Neural cell (in vitro differentiated cells): Measurements from ENCODE around the gene TSEN54. TPM values are rescaled to one million over a fixed set of nuclear protein-coding genes. Genes with fewer than 3 reads are reported as not detected.

Source experiments
- H2AFZ ChIP-seq: fragments of 200-600, 300-800 bp; sonication (generic), shearing (Covaris generic); 2 replicates; pipeline ENCODE4 v1.6.0; 2014; ENCODE audit warnings: low read depth, mild to moderate bottlenecking, antibody characterized with exemption, low read length, moderate library complexity
- H3F3A ChIP-seq: fragments of 200-600 bp; shearing (Covaris generic); 2 replicates; pipeline ENCODE4 v1.6.1; 2016; ENCODE audit warnings: mild to moderate bottlenecking, moderate library complexity, mixed read lengths, antibody characterized with exemption, low read length; ENCODE audit not compliant: insufficient read depth, poor library complexity, severe bottlenecking
- H3K27ac ChIP-seq: fragments of 200-600, 300-800 bp; sonication (generic), shearing (Covaris generic); 2 replicates; pipeline ENCODE4 v1.5.1; 2014; ENCODE audit warnings: mild to moderate bottlenecking, low read length, moderate library complexity
- H3K27me3 ChIP-seq: fragments of 300-800, 200-600 bp; sonication (generic), shearing (Covaris generic); 2 replicates; pipeline ENCODE4 v1.6.0; 2014; ENCODE audit warnings: mild to moderate bottlenecking, low read depth, low read length, moderate library complexity; ENCODE audit not compliant: insufficient read depth
- H3K36me3 ChIP-seq: fragments of 300-800, 200-600 bp; sonication (generic), shearing (Covaris generic); 2 replicates; pipeline ENCODE4 v1.5.1; 2014; ENCODE audit warnings: mild to moderate bottlenecking, antibody characterized with exemption, low read length, moderate library complexity; ENCODE audit not compliant: insufficient read depth
- H3K4me2 ChIP-seq: fragments of 300-800, 200-600 bp; sonication (generic), shearing (Covaris generic); 2 replicates; pipeline ENCODE4 v1.6.0; 2014; ENCODE audit warnings: mild to moderate bottlenecking, low read length
- H3K4me3 ChIP-seq: fragments of 300-800, 200-600 bp; sonication (generic), shearing (Covaris generic); 2 replicates; pipeline ENCODE4 v1.5.1; 2014; ENCODE audit warnings: mild to moderate bottlenecking, low read length, moderate library complexity
- H3K79me2 ChIP-seq: fragments of 200-600 bp; shearing (Covaris generic); replicated peaks from 2 replicates; pipeline ENCODE4 v1.6.0; 2014; ENCODE audit warnings: mild to moderate bottlenecking, low read length, moderate library complexity; ENCODE audit not compliant: insufficient read depth
- H3K9ac ChIP-seq: fragments of 300-800, 200-600 bp; sonication (generic), shearing (Covaris generic); 2 replicates; pipeline ENCODE4 v1.6.1; 2016; ENCODE audit warnings: mild to moderate bottlenecking, low read length, mixed read lengths
- H3K9me2 ChIP-seq: fragments of 200-600 bp; shearing (Covaris generic); 2 replicates; pipeline ENCODE4 v1.6.1; 2016; ENCODE audit warnings: mild to moderate bottlenecking, low read length, mixed read lengths; ENCODE audit not compliant: insufficient read depth
- H3K9me3 ChIP-seq: fragments of 200-600, 300-800 bp; sonication (generic), shearing (Covaris generic); 2 replicates; pipeline ENCODE4 v1.6.1; 2016; ENCODE audit warnings: mild to moderate bottlenecking, mixed run types, low read length, moderate library complexity, mixed read lengths
- H4K20me1 ChIP-seq: fragments of 200-600 bp; shearing (Covaris generic); 2 replicates; pipeline ENCODE4 v1.6.1; 2016; ENCODE audit warnings: mild to moderate bottlenecking, mixed run types; ENCODE audit not compliant: insufficient read depth
- EP300 ChIP-seq: fragments of 450-650 bp; conservative IDR thresholded peaks from 2 replicates; pipeline ENCODE4 v1.6.1; 2014; ENCODE audit warnings: antibody characterized with exemption, mild to moderate bottlenecking, moderate library complexity; ENCODE audit not compliant: poor library complexity, severe bottlenecking
- EZH2 ChIP-seq: fragments of 200-600, 300-800 bp; shearing (Covaris generic), sonication (generic); IDR thresholded peaks from 2 replicates; pipeline ENCODE4 v1.6.1; 2014; ENCODE audit warnings: antibody characterized with exemption, low read length, borderline replicate concordance, mild to moderate bottlenecking; ENCODE audit not compliant: insufficient read depth, poor library complexity, severe bottlenecking
- MXI1 ChIP-seq: fragments of 450-650 bp; conservative IDR thresholded peaks from 2 replicates; pipeline ENCODE4 v1.6.1; 2014; ENCODE audit warnings: antibody characterized with exemption, mild to moderate bottlenecking; ENCODE audit not compliant: poor library complexity, severe bottlenecking
- POLR2AphosphoS5 ChIP-seq: IDR thresholded peaks from 2 replicates; pipeline ENCODE4 v1.6.1; 2012
- RAD21 ChIP-seq: fragments of 450-650 bp; conservative IDR thresholded peaks from 2 replicates; pipeline ENCODE4 v1.6.1; 2014; ENCODE audit warnings: antibody characterized with exemption, mild to moderate bottlenecking, moderate library complexity
- SMC3 ChIP-seq: fragments of 450-650 bp; conservative IDR thresholded peaks from 2 replicates; pipeline ENCODE4 v1.6.1; 2014; ENCODE audit warnings: antibody characterized with exemption, mild to moderate bottlenecking, moderate library complexity; ENCODE audit not compliant: poor library complexity
- TAF1 ChIP-seq: IDR thresholded peaks from 2 replicates; pipeline ENCODE4 v1.6.1; 2012; ENCODE audit warnings: low read depth
- polyA plus RNA-seq: library from polyadenylated mRNA; depleted of rRNA; stranded (reverse); fragments of >200 nt; gene quantifications from 2 replicates; pipeline ENCODE4 v1.2.3, GENCODE V29; 2014
- TF ChIP-seq, protein P1 (sequence below): IDR thresholded peaks from 2 replicates; pipeline ENCODE4 v1.6.1; 2012; ENCODE audit warnings: borderline replicate concordance
- TF ChIP-seq, protein P2 (sequence below): fragments of 450-650 bp; IDR thresholded peaks from 2 replicates; pipeline ENCODE4 v1.5.1; 2014; ENCODE audit warnings: antibody characterized with exemption, mild to moderate bottlenecking, moderate library complexity; ENCODE audit not compliant: poor library complexity, severe bottlenecking

TSEN54 gene
- polyA plus RNA-seq, 1 donor from 2014 or later = 32.2 TPM

DNA sequence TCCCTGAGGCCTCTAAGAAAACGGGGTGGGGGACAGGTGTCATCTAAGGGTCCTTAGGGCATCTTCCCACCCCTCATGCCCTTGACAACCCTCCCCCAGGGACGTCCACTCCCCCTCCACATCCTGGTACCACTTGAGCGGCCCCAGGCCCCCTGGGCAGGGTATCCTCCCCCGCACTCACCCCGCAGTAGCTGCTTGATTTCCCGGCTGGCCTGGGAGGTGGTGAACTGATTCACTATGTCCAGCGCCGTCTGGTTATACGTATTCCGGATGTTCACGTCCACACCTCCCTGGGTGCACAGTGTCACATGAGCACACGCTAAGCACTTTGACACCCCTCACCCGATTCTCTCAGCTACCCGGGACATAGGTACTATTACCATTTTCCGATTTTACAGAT lies 10.7 kb upstream of the TSEN54 start:
- no peaks in the 10 kb centered on the region for H3K36me3 ChIP-seq
- TF ChIP-seq SMC3 (no peak), MXI1 (no peak), EP300 (no peak), EZH2 (no peak), TAF1 (no peak)
- TF ChIP-seq, protein P1, sequence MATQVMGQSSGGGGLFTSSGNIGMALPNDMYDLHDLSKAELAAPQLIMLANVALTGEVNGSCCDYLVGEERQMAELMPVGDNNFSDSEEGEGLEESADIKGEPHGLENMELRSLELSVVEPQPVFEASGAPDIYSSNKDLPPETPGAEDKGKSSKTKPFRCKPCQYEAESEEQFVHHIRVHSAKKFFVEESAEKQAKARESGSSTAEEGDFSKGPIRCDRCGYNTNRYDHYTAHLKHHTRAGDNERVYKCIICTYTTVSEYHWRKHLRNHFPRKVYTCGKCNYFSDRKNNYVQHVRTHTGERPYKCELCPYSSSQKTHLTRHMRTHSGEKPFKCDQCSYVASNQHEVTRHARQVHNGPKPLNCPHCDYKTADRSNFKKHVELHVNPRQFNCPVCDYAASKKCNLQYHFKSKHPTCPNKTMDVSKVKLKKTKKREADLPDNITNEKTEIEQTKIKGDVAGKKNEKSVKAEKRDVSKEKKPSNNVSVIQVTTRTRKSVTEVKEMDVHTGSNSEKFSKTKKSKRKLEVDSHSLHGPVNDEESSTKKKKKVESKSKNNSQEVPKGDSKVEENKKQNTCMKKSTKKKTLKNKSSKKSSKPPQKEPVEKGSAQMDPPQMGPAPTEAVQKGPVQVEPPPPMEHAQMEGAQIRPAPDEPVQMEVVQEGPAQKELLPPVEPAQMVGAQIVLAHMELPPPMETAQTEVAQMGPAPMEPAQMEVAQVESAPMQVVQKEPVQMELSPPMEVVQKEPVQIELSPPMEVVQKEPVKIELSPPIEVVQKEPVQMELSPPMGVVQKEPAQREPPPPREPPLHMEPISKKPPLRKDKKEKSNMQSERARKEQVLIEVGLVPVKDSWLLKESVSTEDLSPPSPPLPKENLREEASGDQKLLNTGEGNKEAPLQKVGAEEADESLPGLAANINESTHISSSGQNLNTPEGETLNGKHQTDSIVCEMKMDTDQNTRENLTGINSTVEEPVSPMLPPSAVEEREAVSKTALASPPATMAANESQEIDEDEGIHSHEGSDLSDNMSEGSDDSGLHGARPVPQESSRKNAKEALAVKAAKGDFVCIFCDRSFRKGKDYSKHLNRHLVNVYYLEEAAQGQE = no peak

DNA sequence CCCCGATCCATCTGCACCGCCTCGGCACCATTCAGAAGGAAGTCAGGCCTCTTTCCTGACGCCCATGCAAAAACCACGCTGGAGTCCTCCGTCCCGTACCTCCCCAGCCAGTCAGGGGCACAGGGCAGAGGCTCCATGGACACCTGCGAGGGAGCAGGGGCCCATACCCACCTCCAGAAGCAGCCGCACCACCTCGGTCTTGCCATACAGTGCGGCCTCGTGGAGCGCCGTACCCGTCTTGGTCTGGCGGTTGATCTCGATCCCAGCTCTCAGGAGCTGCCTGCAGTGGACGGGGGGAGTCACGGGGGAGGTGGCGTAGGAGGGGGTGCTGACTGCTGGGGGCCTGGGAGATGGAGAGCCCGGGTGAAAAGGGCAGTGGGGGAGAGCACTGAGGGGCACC lies 10.2 kb upstream of the TSEN54 start:
- Histone ChIP-seq H3K36me3 (no peaks in the 10 kb centered on the region), H3K79me2 (no peaks in the 10 kb centered on the region), H3K9me2 (no peaks in the 10 kb centered on the region), H3K4me3 (no peak overlapping the region), H3F3A (no peaks in the 10 kb centered on the region), H3K4me2 (no peak overlapping the region), H3K9me3 (no peaks in the 10 kb centered on the region), H3K27me3 (no peaks in the 10 kb centered on the region), H3K27ac (no peak overlapping the region), H2AFZ (no peak overlapping the region), H4K20me1 (no peaks in the 10 kb centered on the region), H3K9ac (no peak overlapping the region)
- no peak for TF ChIP-seq RAD21
- no peak for TF ChIP-seq TAF1
- TF ChIP-seq POLR2AphosphoS5 = no peak
- TF ChIP-seq EZH2 = no peak
- no peak for TF ChIP-seq SMC3
- no peak for TF ChIP-seq MXI1
- no peak for TF ChIP-seq EP300
- TF ChIP-seq, protein P1 = no peak
- TF ChIP-seq, protein P2, sequence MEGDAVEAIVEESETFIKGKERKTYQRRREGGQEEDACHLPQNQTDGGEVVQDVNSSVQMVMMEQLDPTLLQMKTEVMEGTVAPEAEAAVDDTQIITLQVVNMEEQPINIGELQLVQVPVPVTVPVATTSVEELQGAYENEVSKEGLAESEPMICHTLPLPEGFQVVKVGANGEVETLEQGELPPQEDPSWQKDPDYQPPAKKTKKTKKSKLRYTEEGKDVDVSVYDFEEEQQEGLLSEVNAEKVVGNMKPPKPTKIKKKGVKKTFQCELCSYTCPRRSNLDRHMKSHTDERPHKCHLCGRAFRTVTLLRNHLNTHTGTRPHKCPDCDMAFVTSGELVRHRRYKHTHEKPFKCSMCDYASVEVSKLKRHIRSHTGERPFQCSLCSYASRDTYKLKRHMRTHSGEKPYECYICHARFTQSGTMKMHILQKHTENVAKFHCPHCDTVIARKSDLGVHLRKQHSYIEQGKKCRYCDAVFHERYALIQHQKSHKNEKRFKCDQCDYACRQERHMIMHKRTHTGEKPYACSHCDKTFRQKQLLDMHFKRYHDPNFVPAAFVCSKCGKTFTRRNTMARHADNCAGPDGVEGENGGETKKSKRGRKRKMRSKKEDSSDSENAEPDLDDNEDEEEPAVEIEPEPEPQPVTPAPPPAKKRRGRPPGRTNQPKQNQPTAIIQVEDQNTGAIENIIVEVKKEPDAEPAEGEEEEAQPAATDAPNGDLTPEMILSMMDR = no peak

More for the DNA sequence above, 10.7 kb upstream of the TSEN54 start:
- no peaks in the 10 kb centered on the region for H3F3A ChIP-seq
- no peaks in the 10 kb centered on the region for H4K20me1 ChIP-seq
- no peak overlapping the region for H3K4me3 ChIP-seq
- no peak overlapping the region for H2AFZ ChIP-seq
- H3K9me3 ChIP-seq = no peaks in the 10 kb centered on the region
- H3K27ac ChIP-seq = no peak overlapping the region
- H3K4me2 ChIP-seq = no peak overlapping the region
- no peaks in the 10 kb centered on the region for H3K27me3 ChIP-seq
- no peaks in the 10 kb centered on the region for H3K79me2 ChIP-seq
- no peak overlapping the region for H3K9ac ChIP-seq
- H3K9me2 ChIP-seq = no peaks in the 10 kb centered on the region
